Measurements from ENCODE around the gene IL1RAPL2.

DNA sequence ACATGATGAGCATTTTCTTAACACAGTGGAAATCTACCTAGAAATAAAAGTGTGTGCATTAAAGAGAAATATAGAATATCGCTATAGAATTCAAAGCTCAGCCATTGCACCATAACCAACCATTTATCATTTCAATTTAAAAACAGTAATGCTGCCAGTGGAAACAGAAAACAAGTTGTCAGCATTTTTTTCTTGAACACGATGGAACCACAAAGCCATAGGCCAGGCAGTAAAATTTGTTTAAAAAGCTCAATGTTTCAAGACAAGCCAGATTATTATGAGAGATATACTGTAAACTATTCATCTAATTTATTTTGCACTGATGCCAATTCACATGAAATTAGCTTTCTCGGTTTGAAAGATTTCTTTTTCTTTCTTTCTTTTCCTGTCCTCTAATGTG, 1209.7 kb downstream of the IL1RAPL2 start:
- TF ChIP-seq, protein P1, sequence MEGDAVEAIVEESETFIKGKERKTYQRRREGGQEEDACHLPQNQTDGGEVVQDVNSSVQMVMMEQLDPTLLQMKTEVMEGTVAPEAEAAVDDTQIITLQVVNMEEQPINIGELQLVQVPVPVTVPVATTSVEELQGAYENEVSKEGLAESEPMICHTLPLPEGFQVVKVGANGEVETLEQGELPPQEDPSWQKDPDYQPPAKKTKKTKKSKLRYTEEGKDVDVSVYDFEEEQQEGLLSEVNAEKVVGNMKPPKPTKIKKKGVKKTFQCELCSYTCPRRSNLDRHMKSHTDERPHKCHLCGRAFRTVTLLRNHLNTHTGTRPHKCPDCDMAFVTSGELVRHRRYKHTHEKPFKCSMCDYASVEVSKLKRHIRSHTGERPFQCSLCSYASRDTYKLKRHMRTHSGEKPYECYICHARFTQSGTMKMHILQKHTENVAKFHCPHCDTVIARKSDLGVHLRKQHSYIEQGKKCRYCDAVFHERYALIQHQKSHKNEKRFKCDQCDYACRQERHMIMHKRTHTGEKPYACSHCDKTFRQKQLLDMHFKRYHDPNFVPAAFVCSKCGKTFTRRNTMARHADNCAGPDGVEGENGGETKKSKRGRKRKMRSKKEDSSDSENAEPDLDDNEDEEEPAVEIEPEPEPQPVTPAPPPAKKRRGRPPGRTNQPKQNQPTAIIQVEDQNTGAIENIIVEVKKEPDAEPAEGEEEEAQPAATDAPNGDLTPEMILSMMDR (IDR thresholded peaks at IDR 0.05) = no peak
- no peak for TF ChIP-seq SIN3A (IDR thresholded peaks at IDR 0.05; ENCODE audit: borderline replicate concordance, insufficient read depth, low read depth, low read length)
- TF ChIP-seq, protein P2, sequence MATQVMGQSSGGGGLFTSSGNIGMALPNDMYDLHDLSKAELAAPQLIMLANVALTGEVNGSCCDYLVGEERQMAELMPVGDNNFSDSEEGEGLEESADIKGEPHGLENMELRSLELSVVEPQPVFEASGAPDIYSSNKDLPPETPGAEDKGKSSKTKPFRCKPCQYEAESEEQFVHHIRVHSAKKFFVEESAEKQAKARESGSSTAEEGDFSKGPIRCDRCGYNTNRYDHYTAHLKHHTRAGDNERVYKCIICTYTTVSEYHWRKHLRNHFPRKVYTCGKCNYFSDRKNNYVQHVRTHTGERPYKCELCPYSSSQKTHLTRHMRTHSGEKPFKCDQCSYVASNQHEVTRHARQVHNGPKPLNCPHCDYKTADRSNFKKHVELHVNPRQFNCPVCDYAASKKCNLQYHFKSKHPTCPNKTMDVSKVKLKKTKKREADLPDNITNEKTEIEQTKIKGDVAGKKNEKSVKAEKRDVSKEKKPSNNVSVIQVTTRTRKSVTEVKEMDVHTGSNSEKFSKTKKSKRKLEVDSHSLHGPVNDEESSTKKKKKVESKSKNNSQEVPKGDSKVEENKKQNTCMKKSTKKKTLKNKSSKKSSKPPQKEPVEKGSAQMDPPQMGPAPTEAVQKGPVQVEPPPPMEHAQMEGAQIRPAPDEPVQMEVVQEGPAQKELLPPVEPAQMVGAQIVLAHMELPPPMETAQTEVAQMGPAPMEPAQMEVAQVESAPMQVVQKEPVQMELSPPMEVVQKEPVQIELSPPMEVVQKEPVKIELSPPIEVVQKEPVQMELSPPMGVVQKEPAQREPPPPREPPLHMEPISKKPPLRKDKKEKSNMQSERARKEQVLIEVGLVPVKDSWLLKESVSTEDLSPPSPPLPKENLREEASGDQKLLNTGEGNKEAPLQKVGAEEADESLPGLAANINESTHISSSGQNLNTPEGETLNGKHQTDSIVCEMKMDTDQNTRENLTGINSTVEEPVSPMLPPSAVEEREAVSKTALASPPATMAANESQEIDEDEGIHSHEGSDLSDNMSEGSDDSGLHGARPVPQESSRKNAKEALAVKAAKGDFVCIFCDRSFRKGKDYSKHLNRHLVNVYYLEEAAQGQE (IDR thresholded peaks at IDR 0.05; ENCODE audit: insufficient read depth in 1 of 2, low read depth in 2 of 2, low read length in 1 of 2) = no peak
